ENCODE results near the gene LMX1A. TPM values are rescaled to one million over a fixed set of nuclear protein-coding genes. Genes with fewer than 3 reads are reported as not detected.

LMX1A gene
- total RNA-seq, 1 donor from 2014 or later: 0.11 TPM

GRCh38 chr1:165259236-165259635, 97.3 kb downstream of the LMX1A start:
- intact Hi-C loops (cut with micrococcal nuclease): no loop called here
- H3K4me1 ChIP-seq: peaks cover 3% of the 10 kb centered on the region
- no peaks in the 10 kb centered on the region for H3K36me3 ChIP-seq
- H3K27ac ChIP-seq (replicated peaks): no peak overlapping the region
- TF ChIP-seq CTCF (IDR thresholded peaks at IDR 0.05; ENCODE audit: borderline replicate concordance): no peak
- H3K4me3 ChIP-seq: no peak overlapping the region
- H3K27me3 ChIP-seq (ENCODE audit: low read depth): peaks cover 25% of the 10 kb centered on the region
- no peak for DNase-seq
- no peaks in the 10 kb centered on the region for H3K9me3 ChIP-seq (replicated peaks)

GRCh38 chr1:165257969-165258459, 98.5 kb downstream of the LMX1A start:
- H3K4me3 ChIP-seq: no peak overlapping the region
- H3K27me3 ChIP-seq (ENCODE audit: low read depth): peaks cover 37% of the 10 kb centered on the region
- peak; percentile 67 for TF ChIP-seq CTCF (IDR thresholded peaks at IDR 0.05; ENCODE audit: borderline replicate concordance)
- no peaks in the 10 kb centered on the region for H3K36me3 ChIP-seq
- peak; percentile 49 for DNase-seq
- H3K27ac ChIP-seq (replicated peaks): no peak overlapping the region
- H3K4me1 ChIP-seq: peaks cover 3% of the 10 kb centered on the region
- H3K9me3 ChIP-seq (replicated peaks): no peaks in the 10 kb centered on the region
- intact Hi-C loops (cut with micrococcal nuclease): no loop called here

GRCh38 chr1:165254896-165255625, 101.5 kb downstream of the LMX1A start:
- intact Hi-C loops (cut with micrococcal nuclease): no loop called here
- H3K4me3 ChIP-seq: no peak overlapping the region
- no peaks in the 10 kb centered on the region for H3K9me3 ChIP-seq (replicated peaks)
- H3K27me3 ChIP-seq (ENCODE audit: low read depth): peaks cover 40% of the 10 kb centered on the region
- no peak overlapping the region for H3K27ac ChIP-seq (replicated peaks)
- DNase-seq: no peak
- TF ChIP-seq CTCF (IDR thresholded peaks at IDR 0.05; ENCODE audit: borderline replicate concordance): no peak
- H3K36me3 ChIP-seq: no peaks in the 10 kb centered on the region
- H3K4me1 ChIP-seq: peaks cover 3% of the 10 kb centered on the region

- Histone ChIP-seq H3K9me3 (replicated peaks) (no peaks in the 10 kb centered on the region), H3K4me1 (peaks cover 3% of the 10 kb centered on the region), H3K4me3 (no peak overlapping the region), H3K27ac (replicated peaks) (no peak overlapping the region), H3K36me3 (no peaks in the 10 kb centered on the region), H3K27me3 (ENCODE audit: low read depth) (peaks cover 43% of the 10 kb centered on the region)
- intact Hi-C loops (cut with micrococcal nuclease): no loop called here
- TF ChIP-seq CTCF (IDR thresholded peaks at IDR 0.05; ENCODE audit: borderline replicate concordance): no peak
- no peak for DNase-seq
Measured at GRCh38 chr1:165254376-165254775, 102.1 kb downstream of the LMX1A start.

- Histone ChIP-seq H3K4me1 (peaks cover 3% of the 10 kb centered on the region), H3K36me3 (no peaks in the 10 kb centered on the region), H3K27me3 (ENCODE audit: low read depth) (peaks cover 48% of the 10 kb centered on the region), H3K27ac (replicated peaks) (no peak overlapping the region), H3K4me3 (no peak overlapping the region), H3K9me3 (replicated peaks) (no peaks in the 10 kb centered on the region)
- DNase-seq: no peak
- no peak for TF ChIP-seq CTCF (IDR thresholded peaks at IDR 0.05; ENCODE audit: borderline replicate concordance)
- intact Hi-C loops (cut with micrococcal nuclease): no loop called here
Measured at GRCh38 chr1:165253818-165254254, 102.7 kb downstream of the LMX1A start.
